Bladder microvascular endothelial cell (primary cell): ENCODE results near the gene HTT-AS. TPM values are rescaled to one million over a fixed set of nuclear protein-coding genes. Genes with fewer than 3 reads are reported as not detected.

Experiments used
- total RNA-seq: library from RNA; depleted of rRNA; stranded (reverse); fragments of >200 nt; gene quantifications from 2 replicates; pipeline ENCODE4 v1.2.3, GENCODE V29; 2014

The HTT-AS gene
- total RNA-seq: not detected in 2 replicates

GRCh38 chr4:3074078-3074845, at the start of gene HTT-AS, which contains the start of gene HTT:
Gene HTT-AS, minus strand, starts transcription at chr4:3074538.
Gene HTT, plus strand, starts transcription at chr4:3074681. Its CDS starts 145 bp downstream, at chr4:3074826.

Other genes starting within 250 kb of the HTT-AS start
- gene ADD1, start 230.7 kb downstream of the HTT-AS start, total RNA-seq: 141 and 226 TPM in 2 replicates
- gene NOP14, start 111.1 kb downstream of the HTT-AS start, total RNA-seq: 16.0 and 26.4 TPM in 2 replicates
- 2.8 and 4.2 TPM in 2 replicates for gene GRK4, start 111.0 kb downstream of the HTT-AS start, total RNA-seq
- 62.4 and 64.3 TPM in 2 replicates for gene HTT, start 143 bp upstream of the HTT-AS start, total RNA-seq
- gene MSANTD1, start 174.6 kb upstream of the HTT-AS start, total RNA-seq: 0.32 and 0.82 TPM in 2 replicates
- 44.0 and 96.4 TPM in 2 replicates for gene RGS12, start 218.5 kb upstream of the HTT-AS start, total RNA-seq